Measurements from ENCODE around the gene CCDC88C.
"Not testable (repeated sequence)": the region's sequence is repeated elsewhere in the genome, so short reads cannot be mapped to it uniquely, and the experiment has no call there.

The CCDC88C gene

GRCh38 chr14:91284791-91285548 is 132.7 kb downstream of the CCDC88C start:
- DNase-seq: no peak

- DNase-seq: no peak
Measured at GRCh38 chr14:91284146-91284790, 133.4 kb downstream of the CCDC88C start.

- no peak for DNase-seq
Measured at GRCh38 chr14:91283666-91284065, 134.0 kb downstream of the CCDC88C start.

- no peak for DNase-seq
Measured at GRCh38 chr14:91282954-91283645, 134.5 kb downstream of the CCDC88C start.

GRCh38 chr14:91281346-91281745 is 136.3 kb downstream of the CCDC88C start:
- DNase-seq: no peak

- no peak for DNase-seq
Measured at GRCh38 chr14:91280129-91280528, 137.5 kb downstream of the CCDC88C start.

- no peak for DNase-seq
Measured at GRCh38 chr14:91279354-91279753, 138.3 kb downstream of the CCDC88C start.

- no peak for DNase-seq
Measured at GRCh38 chr14:91278383-91278715, 139.3 kb downstream of the CCDC88C start.

- no peak for DNase-seq
Measured at GRCh38 chr14:91277546-91278382, 139.9 kb downstream of the CCDC88C start.

GRCh38 chr14:91274796-91275195 is 142.8 kb downstream of the CCDC88C start:
- no peak for DNase-seq

GRCh38 chr14:91273885-91274273 is 143.7 kb downstream of the CCDC88C start:
- no peak for DNase-seq

- no peak for DNase-seq
Measured at GRCh38 chr14:91273273-91273884, 144.2 kb downstream of the CCDC88C start.

- no peak for DNase-seq
Measured at GRCh38 chr14:91272341-91273272, 145.0 kb downstream of the CCDC88C start.

- no peak for DNase-seq
Measured at GRCh38 chr14:91271639-91272038, 146.0 kb downstream of the CCDC88C start.

- no peak for DNase-seq
Measured at GRCh38 chr14:91270619-91271018, 147.0 kb downstream of the CCDC88C start.

- no peak for DNase-seq
Measured at GRCh38 chr14:91270188-91270587, 147.4 kb downstream of the CCDC88C start.

GRCh38 chr14:91269076-91269991 is 148.3 kb downstream of the CCDC88C start:
- no peak for DNase-seq

GRCh38 chr14:91267965-91268437 is 149.6 kb downstream of the CCDC88C start:
- no peak for DNase-seq

GRCh38 chr14:91266276-91266675 is 151.3 kb downstream of the CCDC88C start:
- DNase-seq: not testable (repeated sequence)

GRCh38 chr14:91265404-91265803 is 152.2 kb downstream of the CCDC88C start:
- DNase-seq: no peak

All from activated CD4-positive, alpha-beta T cell treated with anti-CD3 and anti-CD28 coated beads for 48 hours (primary cell).